OCI-LY1 (cell line): ENCODE measurements around the gene GRK5.

ENCODE experiments used
- H2AFZ ChIP-seq: fragments of 200-600 bp; sonication (generic), shearing (Covaris generic); 2 replicates; pipeline ENCODE4 v1.6.0; 2014; ENCODE audit warnings: antibody characterized with exemption, mild to moderate bottlenecking, low read length
- H3F3A ChIP-seq: fragments of 200-600 bp; sonication (generic), shearing (Covaris generic); 2 replicates; pipeline ENCODE4 v1.6.0; 2014; ENCODE audit warnings: mild to moderate bottlenecking, antibody characterized with exemption, low read length, moderate library complexity; ENCODE audit not compliant: insufficient read depth
- H3K27ac ChIP-seq: fragments of 200-600 bp; sonication (generic); 2 replicates; pipeline ENCODE4 v1.5.1; 2014; ENCODE audit warnings: low read length, mixed run types, mild to moderate bottlenecking, low read depth; ENCODE audit not compliant: poor library complexity, severe bottlenecking
- H3K27me3 ChIP-seq: fragments of 200-600 bp; sonication (generic); 2 replicates; pipeline ENCODE4 v1.6.0; 2014; ENCODE audit warnings: antibody characterized with exemption, mild to moderate bottlenecking, low read length, moderate library complexity; ENCODE audit not compliant: insufficient read depth
- H3K36me3 ChIP-seq: fragments of 200-600 bp; sonication (generic); 2 replicates; pipeline ENCODE4 v1.6.1; 2014; ENCODE audit warnings: mild to moderate bottlenecking, antibody characterized with exemption, low read length, moderate library complexity, mixed read lengths; ENCODE audit not compliant: insufficient read depth
- H3K4me1 ChIP-seq: fragments of 200-600 bp; sonication (generic); 2 replicates; pipeline ENCODE4 v1.5.1; 2014; ENCODE audit warnings: mild to moderate bottlenecking, low read length, moderate library complexity; ENCODE audit not compliant: insufficient read depth, severe bottlenecking
- H3K4me2 ChIP-seq: fragments of 200-600 bp; sonication (generic), shearing (Covaris generic); 2 replicates; pipeline ENCODE4 v1.6.1; 2014; ENCODE audit warnings: low read length
- H3K4me3 ChIP-seq: fragments of 200-600 bp; sonication (generic); 2 replicates; pipeline ENCODE4 v1.5.1; 2014; ENCODE audit warnings: low read length, low read depth, mild to moderate bottlenecking, mixed read lengths; ENCODE audit not compliant: poor library complexity, severe bottlenecking
- H3K79me2 ChIP-seq: fragments of 200-600 bp; shearing (Covaris generic); 2 replicates; pipeline ENCODE4 v1.6.1; 2016; ENCODE audit warnings: mixed run types, low read length, mixed read lengths; ENCODE audit not compliant: insufficient read depth
- H3K9ac ChIP-seq: fragments of 200-600 bp; sonication (generic), shearing (Covaris generic); 2 replicates; pipeline ENCODE4 v1.6.1; 2014; ENCODE audit warnings: mild to moderate bottlenecking, low read length, mixed read lengths
- H3K9me2 ChIP-seq: fragments of 200-600 bp; sonication (generic), shearing (Covaris generic); 2 replicates; pipeline ENCODE4 v1.6.1; 2014; ENCODE audit warnings: low read depth, mild to moderate bottlenecking, low read length, mixed read lengths
- H3K9me3 ChIP-seq: fragments of 200-600 bp; shearing (Covaris generic); 2 replicates; pipeline ENCODE4 v1.6.1; 2014; ENCODE audit warnings: low read length, mixed read lengths
- H4K20me1 ChIP-seq: fragments of 200-600 bp; sonication (generic), shearing (Covaris generic); 2 replicates; pipeline ENCODE4 v1.6.0; 2016; ENCODE audit warnings: mild to moderate bottlenecking, low read length; ENCODE audit not compliant: insufficient read depth
- EZH2 ChIP-seq: fragments of 200-600 bp; sonication (generic), shearing (Covaris generic); IDR thresholded peaks from 2 replicates; pipeline ENCODE4 v1.8.0; 2017; ENCODE audit warnings: borderline replicate concordance, mixed run types, mild to moderate bottlenecking, antibody characterized with exemption, low read length, moderate library complexity, mixed read lengths
- TF ChIP-seq, protein P1 (sequence below): fragments of 200-600 bp; sonication (generic), shearing (Covaris generic); IDR thresholded peaks from 2 replicates; pipeline ENCODE4 v1.5.1; 2017; ENCODE audit warnings: mild to moderate bottlenecking, antibody characterized with exemption, low read length, moderate library complexity, mixed read lengths

Gene GRK5

DNA sequence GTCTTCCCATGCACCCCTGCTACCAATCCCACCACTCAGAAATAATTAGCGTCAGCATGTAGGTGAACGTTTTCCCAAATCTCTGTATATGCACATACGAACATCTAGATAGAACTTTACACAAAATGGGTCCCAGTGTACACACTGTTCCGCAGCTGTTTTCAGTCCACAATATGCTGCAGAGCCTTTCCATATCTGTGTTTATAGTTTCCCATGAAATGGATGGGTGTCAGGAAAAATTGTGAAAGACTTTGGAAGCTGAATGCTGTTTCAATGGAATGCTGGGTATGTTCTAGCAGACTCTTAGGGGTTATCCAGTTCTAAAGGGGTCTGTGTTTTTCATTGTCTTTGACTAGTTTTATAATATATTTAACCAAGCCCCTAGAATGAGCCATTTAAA is 13.8 kb downstream of the GRK5 start:
- Histone ChIP-seq H3K27ac (no peak overlapping the region), H4K20me1 (no peaks in the 10 kb centered on the region), H3F3A (no peaks in the 10 kb centered on the region), H3K4me2 (no peak overlapping the region), H3K4me3 (no peak overlapping the region), H3K27me3 (peaks cover 3% of the 10 kb centered on the region; the same call in 1 of the 2 replicates), H3K79me2 (no peaks in the 10 kb centered on the region), H3K9ac (no peak overlapping the region), H3K9me3 (no peaks in the 10 kb centered on the region), H3K9me2 (no peaks in the 10 kb centered on the region), H3K36me3 (no peaks in the 10 kb centered on the region), H2AFZ (no peak overlapping the region), H3K4me1 (no peaks in the 10 kb centered on the region)
- TF ChIP-seq, protein P1, sequence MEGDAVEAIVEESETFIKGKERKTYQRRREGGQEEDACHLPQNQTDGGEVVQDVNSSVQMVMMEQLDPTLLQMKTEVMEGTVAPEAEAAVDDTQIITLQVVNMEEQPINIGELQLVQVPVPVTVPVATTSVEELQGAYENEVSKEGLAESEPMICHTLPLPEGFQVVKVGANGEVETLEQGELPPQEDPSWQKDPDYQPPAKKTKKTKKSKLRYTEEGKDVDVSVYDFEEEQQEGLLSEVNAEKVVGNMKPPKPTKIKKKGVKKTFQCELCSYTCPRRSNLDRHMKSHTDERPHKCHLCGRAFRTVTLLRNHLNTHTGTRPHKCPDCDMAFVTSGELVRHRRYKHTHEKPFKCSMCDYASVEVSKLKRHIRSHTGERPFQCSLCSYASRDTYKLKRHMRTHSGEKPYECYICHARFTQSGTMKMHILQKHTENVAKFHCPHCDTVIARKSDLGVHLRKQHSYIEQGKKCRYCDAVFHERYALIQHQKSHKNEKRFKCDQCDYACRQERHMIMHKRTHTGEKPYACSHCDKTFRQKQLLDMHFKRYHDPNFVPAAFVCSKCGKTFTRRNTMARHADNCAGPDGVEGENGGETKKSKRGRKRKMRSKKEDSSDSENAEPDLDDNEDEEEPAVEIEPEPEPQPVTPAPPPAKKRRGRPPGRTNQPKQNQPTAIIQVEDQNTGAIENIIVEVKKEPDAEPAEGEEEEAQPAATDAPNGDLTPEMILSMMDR, result no peak
- TF ChIP-seq EZH2, result no peak

DNA sequence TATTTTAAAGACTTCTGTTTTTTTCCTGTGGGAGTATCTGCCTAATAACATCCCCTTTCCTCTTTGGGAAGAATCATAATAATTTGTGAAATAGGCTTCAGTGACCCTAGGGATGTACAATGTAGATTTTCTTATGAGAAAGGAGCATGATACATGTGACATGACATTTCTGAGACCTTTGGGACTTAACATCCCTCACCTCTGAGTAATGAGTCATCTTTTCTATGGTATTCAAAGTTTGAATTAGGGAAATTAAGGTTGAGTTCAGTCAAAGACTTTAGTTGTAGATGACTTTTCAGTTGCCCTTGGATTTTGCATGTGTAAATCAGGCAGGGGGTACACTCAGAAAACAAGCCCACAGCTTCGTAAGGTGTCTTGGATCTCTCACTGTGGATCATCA is 14.3 kb downstream of the GRK5 start:
- Histone ChIP-seq H4K20me1 (no peaks in the 10 kb centered on the region), H3K27me3 (peaks cover 3% of the 10 kb centered on the region; the same call in 1 of the 2 replicates), H3K9me2 (no peaks in the 10 kb centered on the region), H3K27ac (no peak overlapping the region), H3K9ac (no peak overlapping the region), H3K79me2 (no peaks in the 10 kb centered on the region), H3K9me3 (no peaks in the 10 kb centered on the region), H3K4me2 (no peak overlapping the region), H3K4me1 (no peaks in the 10 kb centered on the region), H3F3A (no peaks in the 10 kb centered on the region), H3K4me3 (no peak overlapping the region), H3K36me3 (no peaks in the 10 kb centered on the region), H2AFZ (no peak overlapping the region)
- no peak for TF ChIP-seq EZH2
- TF ChIP-seq, protein P1, result no peak

DNA sequence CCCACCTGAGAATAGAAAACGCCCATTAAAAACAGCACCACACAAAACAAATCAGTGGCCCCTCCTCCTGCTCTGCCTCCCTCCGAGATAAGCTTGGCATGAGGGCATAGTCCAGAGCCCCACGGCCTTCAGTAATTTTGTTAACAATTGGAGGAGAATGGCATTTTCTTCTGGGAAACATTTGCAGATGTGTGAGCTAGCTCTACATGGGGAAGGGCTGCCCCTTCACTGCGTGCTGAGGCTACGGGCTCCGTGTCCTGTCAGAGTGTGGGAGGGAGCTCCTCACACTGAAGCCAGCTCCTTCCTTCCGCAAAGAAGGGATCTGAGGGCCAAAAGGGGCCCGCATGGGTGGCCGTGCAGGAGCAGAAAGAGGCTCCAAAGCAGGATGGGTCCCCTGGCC is 15.2 kb downstream of the GRK5 start:
- H3K4me3 ChIP-seq, result no peak overlapping the region
- H4K20me1 ChIP-seq, result no peaks in the 10 kb centered on the region
- no peak overlapping the region for H3K9ac ChIP-seq
- H3F3A ChIP-seq, result no peaks in the 10 kb centered on the region
- TF ChIP-seq, protein P1, result no peak
- TF ChIP-seq EZH2, result no peak
- H3K9me3 ChIP-seq, result no peaks in the 10 kb centered on the region
- H3K27ac ChIP-seq, result no peak overlapping the region
- peaks cover under 1% of the 10 kb centered on the region; the same call in 1 of the 2 replicates for H3K27me3 ChIP-seq
- no peak overlapping the region for H3K4me2 ChIP-seq
- H3K36me3 ChIP-seq, result no peaks in the 10 kb centered on the region
- no peaks in the 10 kb centered on the region for H3K9me2 ChIP-seq
- H2AFZ ChIP-seq, result no peak overlapping the region
- H3K4me1 ChIP-seq, result no peaks in the 10 kb centered on the region
- H3K79me2 ChIP-seq, result no peaks in the 10 kb centered on the region
